ENCODE results near the gene PLGRKT.
"Not testable (repeated sequence)": the region's sequence is repeated elsewhere in the genome, so short reads cannot be mapped to it uniquely, and the experiment has no call there.

PLGRKT gene

GRCh38 chr9:5375091-5375490 is 62.6 kb downstream of the PLGRKT start:
- no peaks in the 10 kb centered on the region for H3K9me3 ChIP-seq (ENCODE audit: control insufficient read depth, low read length)

GRCh38 chr9:5364294-5365024 is 73.3 kb downstream of the PLGRKT start:
- Histone ChIP-seq H3K4me3 (ENCODE audit: extremely low read depth, insufficient read depth, low read length, poor library complexity, severe bottlenecking) (no peak overlapping the region), H3K4me1 (ENCODE audit: control insufficient read depth, insufficient read depth, low read length, poor library complexity, severe bottlenecking) (no peaks in the 10 kb centered on the region), H3K36me3 (ENCODE audit: control insufficient read depth, insufficient read depth, low read length) (no peaks in the 10 kb centered on the region), H3K27ac (ENCODE audit: low read depth, low read length, severe bottlenecking) (no peak overlapping the region), H3K9me3 (ENCODE audit: control insufficient read depth, low read length) (no peaks in the 10 kb centered on the region)
- no CpG with 5 or more reads among the region's 3 CpGs for WGBS, 2 experiments (ENCODE audit: insufficient coverage in 2 of 2)

More at GRCh38 chr9:5375091-5375490, 62.6 kb downstream of the PLGRKT start:
- Histone ChIP-seq H3K4me3 (ENCODE audit: extremely low read depth, insufficient read depth, low read length, poor library complexity, severe bottlenecking) (no peak overlapping the region), H3K4me1 (ENCODE audit: control insufficient read depth, insufficient read depth, low read length, poor library complexity, severe bottlenecking) (no peaks in the 10 kb centered on the region), H3K36me3 (ENCODE audit: control insufficient read depth, insufficient read depth, low read length) (no peaks in the 10 kb centered on the region), H3K27ac (ENCODE audit: low read depth, low read length, severe bottlenecking) (no peak overlapping the region)
- 87 to 100% methylated on average over 1 of the region's 1 CpG for WGBS, 2 experiments (ENCODE audit: insufficient coverage in 2 of 2)

- Histone ChIP-seq H3K4me3 (ENCODE audit: extremely low read depth, insufficient read depth, low read length, poor library complexity, severe bottlenecking) (no peak overlapping the region), H3K36me3 (ENCODE audit: control insufficient read depth, insufficient read depth, low read length) (no peaks in the 10 kb centered on the region), H3K4me1 (ENCODE audit: control insufficient read depth, insufficient read depth, low read length, poor library complexity, severe bottlenecking) (no peaks in the 10 kb centered on the region), H3K9me3 (ENCODE audit: control insufficient read depth, low read length) (no peaks in the 10 kb centered on the region), H3K27ac (ENCODE audit: low read depth, low read length, severe bottlenecking) (no peak overlapping the region)
- WGBS, 2 experiments (ENCODE audit: insufficient coverage in 2 of 2): 90 to 96% methylated on average over 2 to 3 of the region's 3 CpGs
These were observed 76.3 kb downstream of the PLGRKT start for GRCh38 chr9:5361326-5362010.

- H3K27ac ChIP-seq (ENCODE audit: low read depth, low read length, severe bottlenecking): no peak overlapping the region
- H3K4me3 ChIP-seq (ENCODE audit: extremely low read depth, insufficient read depth, low read length, poor library complexity, severe bottlenecking): no peak overlapping the region
- H3K36me3 ChIP-seq (ENCODE audit: control insufficient read depth, insufficient read depth, low read length): no peaks in the 10 kb centered on the region
- no peaks in the 10 kb centered on the region for H3K9me3 ChIP-seq (ENCODE audit: control insufficient read depth, low read length)
- H3K4me1 ChIP-seq (ENCODE audit: control insufficient read depth, insufficient read depth, low read length, poor library complexity, severe bottlenecking): no peaks in the 10 kb centered on the region
These were observed 77.4 kb downstream of the PLGRKT start for GRCh38 chr9:5360341-5360740.

- H3K36me3 ChIP-seq (ENCODE audit: control insufficient read depth, insufficient read depth, low read length): no peaks in the 10 kb centered on the region
- no peak overlapping the region for H3K27ac ChIP-seq (ENCODE audit: low read depth, low read length, severe bottlenecking)
- H3K4me1 ChIP-seq (ENCODE audit: control insufficient read depth, insufficient read depth, low read length, poor library complexity, severe bottlenecking): no peaks in the 10 kb centered on the region
- WGBS, 2 experiments (ENCODE audit: insufficient coverage in 2 of 2): no CpG with 5 or more reads among the region's 1 CpG
- H3K9me3 ChIP-seq (ENCODE audit: control insufficient read depth, low read length): no peaks in the 10 kb centered on the region
- H3K4me3 ChIP-seq (ENCODE audit: extremely low read depth, insufficient read depth, low read length, poor library complexity, severe bottlenecking): no peak overlapping the region
These were observed 80.2 kb downstream of the PLGRKT start for GRCh38 chr9:5357431-5358105.

- H3K27ac ChIP-seq (ENCODE audit: low read depth, low read length, severe bottlenecking): no peak overlapping the region
- 100% methylated on average over 1 of the region's 2 CpGs for WGBS, 2 experiments (ENCODE audit: insufficient coverage in 2 of 2)
These were observed 81.9 kb downstream of the PLGRKT start for GRCh38 chr9:5355817-5356216.

GRCh38 chr9:5355226-5355625 is 82.5 kb downstream of the PLGRKT start:
- no peaks in the 10 kb centered on the region for H3K36me3 ChIP-seq (ENCODE audit: control insufficient read depth, insufficient read depth, low read length)
- no peaks in the 10 kb centered on the region for H3K4me1 ChIP-seq (ENCODE audit: control insufficient read depth, insufficient read depth, low read length, poor library complexity, severe bottlenecking)
- no CpG with 5 or more reads among the region's 1 CpG for WGBS, 2 experiments (ENCODE audit: insufficient coverage in 2 of 2)
- no peak overlapping the region for H3K27ac ChIP-seq (ENCODE audit: low read depth, low read length, severe bottlenecking)
- no peak overlapping the region for H3K4me3 ChIP-seq (ENCODE audit: extremely low read depth, insufficient read depth, low read length, poor library complexity, severe bottlenecking)
- H3K9me3 ChIP-seq (ENCODE audit: control insufficient read depth, low read length): no peaks in the 10 kb centered on the region

More at GRCh38 chr9:5355817-5356216, 81.9 kb downstream of the PLGRKT start:
- no peaks in the 10 kb centered on the region for H3K9me3 ChIP-seq (ENCODE audit: control insufficient read depth, low read length)
- H3K4me1 ChIP-seq (ENCODE audit: control insufficient read depth, insufficient read depth, low read length, poor library complexity, severe bottlenecking): no peaks in the 10 kb centered on the region
- no peaks in the 10 kb centered on the region for H3K36me3 ChIP-seq (ENCODE audit: control insufficient read depth, insufficient read depth, low read length)
- H3K4me3 ChIP-seq (ENCODE audit: extremely low read depth, insufficient read depth, low read length, poor library complexity, severe bottlenecking): no peak overlapping the region

GRCh38 chr9:5354184-5354583 is 83.5 kb downstream of the PLGRKT start:
- 100% methylated on average over 1 to 2 of the region's 2 CpGs for WGBS, 2 experiments (ENCODE audit: insufficient coverage in 2 of 2)
- Histone ChIP-seq H3K4me1 (ENCODE audit: control insufficient read depth, insufficient read depth, low read length, poor library complexity, severe bottlenecking) (no peaks in the 10 kb centered on the region), H3K9me3 (ENCODE audit: control insufficient read depth, low read length) (no peaks in the 10 kb centered on the region), H3K27ac (ENCODE audit: low read depth, low read length, severe bottlenecking) (no peak overlapping the region), H3K36me3 (ENCODE audit: control insufficient read depth, insufficient read depth, low read length) (no peaks in the 10 kb centered on the region), H3K4me3 (ENCODE audit: extremely low read depth, insufficient read depth, low read length, poor library complexity, severe bottlenecking) (no peak overlapping the region)

GRCh38 chr9:5352637-5353248 is 85.0 kb downstream of the PLGRKT start:
- Histone ChIP-seq H3K36me3 (ENCODE audit: control insufficient read depth, insufficient read depth, low read length) (no peaks in the 10 kb centered on the region), H3K9me3 (ENCODE audit: control insufficient read depth, low read length) (no peaks in the 10 kb centered on the region), H3K27ac (ENCODE audit: low read depth, low read length, severe bottlenecking) (no peak overlapping the region), H3K4me1 (ENCODE audit: control insufficient read depth, insufficient read depth, low read length, poor library complexity, severe bottlenecking) (no peaks in the 10 kb centered on the region), H3K4me3 (ENCODE audit: extremely low read depth, insufficient read depth, low read length, poor library complexity, severe bottlenecking) (no peak overlapping the region)
- WGBS, 2 experiments (ENCODE audit: insufficient coverage in 2 of 2): no CpG with 5 or more reads among the region's 1 CpG

GRCh38 chr9:5338992-5339981 is 98.4 kb downstream of the PLGRKT start, which contains the start of gene RLN1:
TSS of gene RLN1 (minus strand) at chr9:5339876. CDS start at chr9:5339746, 130 bp downstream.
- H3K9me3 ChIP-seq (ENCODE audit: control insufficient read depth, low read length); H3K4me1 ChIP-seq (ENCODE audit: control insufficient read depth, insufficient read depth, low read length, poor library complexity, severe bottlenecking); H3K36me3 ChIP-seq (ENCODE audit: control insufficient read depth, insufficient read depth, low read length); H3K4me3 ChIP-seq (ENCODE audit: extremely low read depth, insufficient read depth, low read length, poor library complexity, severe bottlenecking); H3K27ac ChIP-seq (ENCODE audit: low read depth, low read length, severe bottlenecking): not testable (repeated sequence)
- 48 to 68% methylated on average over 8 to 12 of the region's 50 CpGs for WGBS, 2 experiments (ENCODE audit: insufficient coverage in 2 of 2)
